KMS-11 (cell line): ENCODE results near the gene NCBP3.

Experiments
- H2AFZ ChIP-seq: fragments of 200-600 bp; sonication (generic); 2 replicates; pipeline ENCODE4 v1.6.1; 2016; ENCODE audit warnings: antibody characterized with exemption, mixed run types, low read depth
- H3K27ac ChIP-seq: fragments of 200-600 bp; sonication (generic); 2 replicates; pipeline ENCODE4 v1.6.1; 2016; ENCODE audit warnings: mild to moderate bottlenecking, mixed run types
- H3K27me3 ChIP-seq: fragments of 200-600 bp; sonication (generic); 2 replicates; pipeline ENCODE4 v1.6.1; 2017; ENCODE audit warnings: mild to moderate bottlenecking, low read depth, mixed run types, moderate library complexity; ENCODE audit not compliant: insufficient read depth
- H3K36me3 ChIP-seq: fragments of 200-600 bp; sonication (generic); 2 replicates; pipeline ENCODE4 v1.6.1; 2017; ENCODE audit warnings: mild to moderate bottlenecking, mixed run types; ENCODE audit not compliant: insufficient read depth
- H3K4me1 ChIP-seq: fragments of 200-600 bp; sonication (generic); 2 replicates; pipeline ENCODE4 v1.6.1; 2016; ENCODE audit warnings: mild to moderate bottlenecking, low read depth, mixed run types; ENCODE audit not compliant: poor library complexity, severe bottlenecking
- H3K4me2 ChIP-seq: fragments of 200-600 bp; sonication (generic); 2 replicates; pipeline ENCODE4 v1.7.0; 2016; ENCODE audit warnings: mild to moderate bottlenecking, mixed run types
- H3K4me3 ChIP-seq: fragments of 200-600 bp; sonication (generic); IDR thresholded peaks from 2 replicates; pipeline ENCODE4 v1.6.1; 2017; ENCODE audit warnings: low read depth, low read length, mixed read lengths; ENCODE audit not compliant: insufficient read depth
- H3K79me2 ChIP-seq: fragments of 200-600 bp; sonication (generic); 2 replicates; pipeline ENCODE4 v1.6.1; 2016; ENCODE audit warnings: low read depth, mixed run types; ENCODE audit not compliant: insufficient read depth
- H3K9ac ChIP-seq: fragments of 200-600 bp; sonication (generic); 2 replicates; pipeline ENCODE4 v1.6.1; 2016; ENCODE audit warnings: mild to moderate bottlenecking, mixed run types
- H4K20me1 ChIP-seq: fragments of 200-600 bp; sonication (generic); 2 replicates; pipeline ENCODE4 v1.6.1; 2016; ENCODE audit warnings: mild to moderate bottlenecking, mixed run types; ENCODE audit not compliant: insufficient read depth
- TF ChIP-seq, protein P1 (sequence below): fragments of 200-600 bp; sonication (generic); conservative IDR thresholded peaks from 2 replicates; pipeline ENCODE4 v1.6.1; 2017; ENCODE audit warnings: low read depth, mild to moderate bottlenecking, antibody characterized with exemption, low read length, moderate library complexity, mixed read lengths

NCBP3 gene

DNA sequence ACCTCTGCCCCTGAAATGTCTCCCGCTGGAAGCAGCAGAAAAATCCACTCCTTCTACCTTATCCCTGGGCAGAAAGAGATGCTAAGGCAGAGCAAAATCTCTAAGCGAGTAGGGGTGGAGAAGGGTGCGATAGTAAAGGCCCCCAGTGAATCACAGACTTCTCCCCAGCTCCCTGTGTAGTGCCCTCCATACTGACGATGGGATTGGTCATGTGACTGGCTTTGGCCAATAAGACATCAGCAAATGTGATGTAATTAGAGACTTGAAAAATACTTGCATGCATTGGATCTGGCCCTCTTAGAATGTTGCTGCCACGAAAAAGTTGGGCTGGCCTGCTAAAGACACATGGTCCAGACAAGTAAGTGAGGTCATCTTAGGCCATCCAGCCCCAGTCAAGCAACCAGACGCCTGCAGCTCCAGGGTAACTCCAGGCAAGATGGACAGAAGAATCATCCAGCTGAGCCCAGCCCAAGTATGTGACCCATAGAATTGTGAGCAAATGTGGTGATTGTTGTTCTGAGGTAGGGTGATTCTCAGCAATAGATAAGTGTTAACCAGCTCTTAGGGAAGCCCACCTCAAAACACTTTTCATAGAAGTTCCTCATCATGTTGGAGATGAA lies 86.3 kb downstream of the NCBP3 start:
- Histone ChIP-seq H3K27ac (no peak overlapping the region), H3K79me2 (no peaks in the 10 kb centered on the region), H3K36me3 (no peaks in the 10 kb centered on the region), H3K9ac (no peak overlapping the region), H2AFZ (no peak overlapping the region), H3K4me2 (no peak overlapping the region), H3K4me1 (no peaks in the 10 kb centered on the region), H4K20me1 (no peaks in the 10 kb centered on the region), H3K27me3 (no peaks in the 10 kb centered on the region), H3K4me3 (no peak overlapping the region)
- TF ChIP-seq, protein P1, sequence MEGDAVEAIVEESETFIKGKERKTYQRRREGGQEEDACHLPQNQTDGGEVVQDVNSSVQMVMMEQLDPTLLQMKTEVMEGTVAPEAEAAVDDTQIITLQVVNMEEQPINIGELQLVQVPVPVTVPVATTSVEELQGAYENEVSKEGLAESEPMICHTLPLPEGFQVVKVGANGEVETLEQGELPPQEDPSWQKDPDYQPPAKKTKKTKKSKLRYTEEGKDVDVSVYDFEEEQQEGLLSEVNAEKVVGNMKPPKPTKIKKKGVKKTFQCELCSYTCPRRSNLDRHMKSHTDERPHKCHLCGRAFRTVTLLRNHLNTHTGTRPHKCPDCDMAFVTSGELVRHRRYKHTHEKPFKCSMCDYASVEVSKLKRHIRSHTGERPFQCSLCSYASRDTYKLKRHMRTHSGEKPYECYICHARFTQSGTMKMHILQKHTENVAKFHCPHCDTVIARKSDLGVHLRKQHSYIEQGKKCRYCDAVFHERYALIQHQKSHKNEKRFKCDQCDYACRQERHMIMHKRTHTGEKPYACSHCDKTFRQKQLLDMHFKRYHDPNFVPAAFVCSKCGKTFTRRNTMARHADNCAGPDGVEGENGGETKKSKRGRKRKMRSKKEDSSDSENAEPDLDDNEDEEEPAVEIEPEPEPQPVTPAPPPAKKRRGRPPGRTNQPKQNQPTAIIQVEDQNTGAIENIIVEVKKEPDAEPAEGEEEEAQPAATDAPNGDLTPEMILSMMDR = no peak

DNA sequence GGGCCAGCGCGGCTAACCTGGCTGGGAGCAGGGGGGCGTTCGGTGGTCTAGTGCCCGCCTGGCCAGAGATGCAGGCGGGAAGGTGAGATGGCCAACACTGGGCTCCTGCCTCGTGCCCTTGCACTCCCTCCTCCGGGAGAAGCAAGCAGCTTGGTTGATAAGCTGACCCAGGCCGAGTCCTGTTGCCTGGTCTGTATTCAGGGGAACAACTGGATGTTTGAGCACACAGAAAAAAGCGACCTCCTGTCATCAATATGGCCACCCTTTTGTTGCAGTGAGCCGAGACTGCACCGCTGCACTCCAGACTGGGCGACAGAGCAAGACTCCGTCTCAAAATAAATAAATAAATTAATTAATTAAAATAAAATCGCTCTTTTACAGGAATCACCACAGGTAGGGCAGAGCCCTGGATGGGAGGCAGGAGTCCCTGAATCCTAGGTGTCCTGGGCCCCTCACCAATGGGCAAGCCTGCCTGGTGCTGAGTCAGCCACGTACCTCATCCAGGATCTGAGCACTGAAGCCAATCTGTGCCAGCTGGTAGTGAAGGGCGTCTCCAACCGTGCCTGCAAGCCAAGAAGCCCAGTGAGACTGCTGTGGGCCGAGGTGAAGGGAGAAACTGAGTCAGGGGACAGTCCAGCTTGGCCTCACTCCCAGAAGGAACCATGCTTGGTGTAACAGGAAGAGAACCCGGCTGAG lies 90.6 kb downstream of the NCBP3 start:
- H3K9ac ChIP-seq = no peak overlapping the region
- H3K27ac ChIP-seq = no peak overlapping the region
- H2AFZ ChIP-seq = no peak overlapping the region
- H4K20me1 ChIP-seq = no peaks in the 10 kb centered on the region
- H3K27me3 ChIP-seq = no peaks in the 10 kb centered on the region
- H3K4me2 ChIP-seq = no peak overlapping the region
- TF ChIP-seq, protein P1 = no peak
- H3K4me1 ChIP-seq = no peaks in the 10 kb centered on the region
- no peak overlapping the region for H3K4me3 ChIP-seq
- no peaks in the 10 kb centered on the region for H3K36me3 ChIP-seq
- no peaks in the 10 kb centered on the region for H3K79me2 ChIP-seq

DNA sequence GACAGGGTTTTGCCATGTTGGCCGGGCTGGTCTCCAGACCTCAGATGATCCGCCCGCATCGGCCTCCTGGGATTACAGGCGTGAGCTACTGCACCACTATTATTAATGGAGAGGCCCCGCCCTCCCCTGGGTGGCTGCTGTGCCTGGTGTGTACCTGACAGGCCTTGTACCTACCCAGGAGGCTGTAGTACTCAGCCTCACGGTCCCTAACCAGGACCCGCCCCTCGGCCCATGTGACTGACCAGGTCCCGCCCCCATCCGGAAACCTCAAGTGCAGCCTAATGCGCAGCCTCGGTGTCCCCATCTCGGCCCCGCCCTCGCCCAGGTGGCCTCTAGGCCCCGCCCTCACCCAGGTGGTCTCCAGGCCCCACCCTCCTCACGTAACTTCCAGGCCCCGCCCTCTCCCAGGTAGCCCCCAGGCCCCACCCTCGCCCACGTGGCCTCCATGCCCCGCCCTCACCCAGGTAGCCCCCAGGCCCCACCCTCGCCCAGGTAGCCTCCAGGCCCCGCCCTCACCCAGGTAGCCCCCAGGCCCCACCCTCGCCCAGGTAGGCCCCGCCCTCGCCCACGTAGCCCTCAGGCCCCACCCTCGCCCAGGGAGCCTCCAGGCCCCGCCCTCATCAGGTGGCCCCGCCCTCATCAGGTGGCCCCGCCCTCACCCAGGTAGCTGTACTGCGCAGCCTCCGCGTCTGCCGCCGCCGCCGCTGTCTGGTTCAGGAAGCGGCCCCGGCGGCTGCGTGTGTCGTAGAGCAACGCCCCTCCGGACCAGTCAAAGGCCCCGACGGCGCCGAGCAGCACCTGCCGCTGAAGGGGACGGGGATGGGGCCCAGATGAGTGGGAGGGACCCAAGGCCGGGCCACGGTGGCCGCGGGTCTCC lies 91.3 kb downstream of the NCBP3 start:
- Histone ChIP-seq H3K4me2 (no peak overlapping the region), H3K9ac (no peak overlapping the region), H3K27ac (no peak overlapping the region)

DNA sequence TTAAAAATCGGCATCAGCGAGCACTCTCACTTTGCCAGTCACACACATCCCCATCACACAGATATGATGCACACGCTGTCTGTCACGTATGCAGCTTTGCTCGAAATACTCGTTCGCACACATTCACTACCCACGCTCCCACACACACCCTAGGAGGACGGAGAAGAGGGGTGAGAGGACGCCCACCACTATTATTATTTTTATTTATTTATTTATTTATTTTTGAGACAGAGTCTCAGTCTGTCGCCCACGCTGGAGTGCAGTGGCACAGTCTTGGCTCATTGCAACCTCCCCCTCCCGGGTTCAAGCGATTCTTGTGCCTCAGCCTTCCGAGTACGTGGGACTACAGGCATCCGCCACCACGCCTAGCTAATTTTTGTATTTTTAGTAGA lies 92.0 kb downstream of the NCBP3 start:
- no peaks in the 10 kb centered on the region for H3K4me1 ChIP-seq
- no peaks in the 10 kb centered on the region for H3K79me2 ChIP-seq
- no peak overlapping the region for H2AFZ ChIP-seq
- H3K4me3 ChIP-seq = no peak overlapping the region
- H4K20me1 ChIP-seq = no peaks in the 10 kb centered on the region
- TF ChIP-seq, protein P1 = no peak
- no peaks in the 10 kb centered on the region for H3K36me3 ChIP-seq
- no peak overlapping the region for H3K9ac ChIP-seq
- no peak overlapping the region for H3K4me2 ChIP-seq
- H3K27ac ChIP-seq = no peak overlapping the region
- H3K27me3 ChIP-seq = no peaks in the 10 kb centered on the region

More for the DNA sequence above, 91.3 kb downstream of the NCBP3 start:
- H3K79me2 ChIP-seq = no peaks in the 10 kb centered on the region
- no peaks in the 10 kb centered on the region for H3K4me1 ChIP-seq
- H3K27me3 ChIP-seq = no peaks in the 10 kb centered on the region
- TF ChIP-seq, protein P1 = no peak
- H3K36me3 ChIP-seq = no peaks in the 10 kb centered on the region
- no peaks in the 10 kb centered on the region for H4K20me1 ChIP-seq
- H2AFZ ChIP-seq = no peak overlapping the region
- H3K4me3 ChIP-seq = no peak overlapping the region
